Heart right ventricle (tissue), 16 donors: Measurements from ENCODE around the gene TGFBR2. TPM values are rescaled to one million over a fixed set of nuclear protein-coding genes. Genes with fewer than 3 reads are reported as not detected.

Experiments
- ATAC-seq, 8 donors: fragments of 200-7000 bp; cut with Tn5 transposase; one replicate each; pipeline ENCODE4 v1.9.1; 2020; ENCODE audit warnings: mild to moderate bottlenecking in 8 of 8, moderate library complexity in 8 of 8, moderate number of reproducible peaks in 1 of 8
- DNase-seq, 2 donors: peaks; one replicate each; pipeline ENCODE4 v3.0.0-alpha.2; 2020
- H3K27ac ChIP-seq, 10 donors: fragments of 200-600 bp; sonication (generic) in 2 of 10; one replicate each; pipeline versions ENCODE4 v1.5.0 to v1.8.0; 2020 to 2022; ENCODE audit warnings: mild to moderate bottlenecking in 3 of 10
- H3K27me3 ChIP-seq, 7 donors: fragments of 200-600 bp; one replicate each; pipeline ENCODE4 v1.8.0; 2021 to 2022; ENCODE audit warnings: mild to moderate bottlenecking in 2 of 7
- H3K36me3 ChIP-seq, 9 donors: fragments of 200-600 bp; sonication (generic) in 1 of 9; one replicate each; pipeline versions ENCODE4 v1.5.0 to v1.8.0; 2020 to 2022; ENCODE audit warnings: mild to moderate bottlenecking in 2 of 9
- H3K4me1 ChIP-seq, 9 donors: fragments of 200-600 bp; sonication (generic) in 1 of 9; one replicate each; pipeline versions ENCODE4 v1.5.0 to v1.8.0; 2020 to 2022; ENCODE audit warnings: mild to moderate bottlenecking in 4 of 9
- H3K4me3 ChIP-seq, 10 donors: fragments of 200-600 bp; sonication (generic) in 2 of 10; one replicate each; pipeline versions ENCODE4 v1.5.0 to v1.8.0; 2020 to 2022; ENCODE audit warnings: mild to moderate bottlenecking in 7 of 10, moderate library complexity in 2 of 10
- H3K9me3 ChIP-seq, 11 donors: fragments of 200-600 bp in 10 of 11; sonication (generic) in 2 of 11; one replicate each; pipeline versions ENCODE4 v1.5.0 to v1.8.0; 2013 to 2022; ENCODE audit warnings: mild to moderate bottlenecking in 2 of 11, control low read depth in 1 of 11, moderate library complexity in 1 of 11
- WGBS, 2 donors: extraction: QIAGEN DNeasy Blood & Tissue Kit; methylation state at CpG; one replicate each; pipeline ENCODE4 v1.1.7; 2013; ENCODE audit warnings: inconsistent platforms in 1 of 2; 5-methylcytosine and 5-hydroxymethylcytosine counted together
- intact Hi-C, 10 donors: fragments of 100-400 bp; cut with DNase I; formaldehyde crosslinking; loops; one replicate each; pipeline versions ENCODE4 v1.11.1 to v1.14.2; 2022
- polyA plus RNA-seq, 2 donors: library from polyadenylated mRNA; stranded (reverse); fragments of 200-250 nt; gene quantifications; one replicate each; pipeline ENCODE4 v1.2.3, GENCODE V29; 2013
- total RNA-seq, 10 donors: library from RNA; stranded (reverse); fragmentation: NEBNext Ultra II Directional in 3 of 10; extraction: Animal tissue kit (Norgen Biotek cat#: 25700) in 3 of 10; gene quantifications; one replicate each; pipeline versions ENCODE4 v1.2.1 to v1.2.4, GENCODE V29; 2021 to 2023
- TF ChIP-seq, protein P1 (sequence below), 9 donors: fragments of 200-600 bp; sonication (generic) in 2 of 9; IDR thresholded peaks; one replicate each; pipeline versions ENCODE4 v1.5.0 to v1.8.0; 2021 to 2022; ENCODE audit warnings: antibody characterized with exemption in 9 of 9, mild to moderate bottlenecking in 5 of 9, moderate library complexity in 1 of 9
- donor health status: Arrhythmogenic right ventricular cardiomyopathy.
- donor health status: ischemic (EF 13 %, LVEDD 7.1; RV severe dilation, severe dysfunction).
- donor health status: healthy with polysubstance abuse.
- donor health status: DM: no; HTN: yes; CAD: no.
- donor health status: DM: no; HTN: no; CAD: no.
- donor health status: ischemic (EF 25% LVEDD 6.9; RV normal size, moderate dysfunction).
- donor health status: ischemic (EF 25% LVEDD 5.7; RV mildly dilated, moderate dysfunction).
- donor health status: healthy.
- donor health status: DM: yes; HTN: yes; CAD: no.
- donor health status: Ischemic cardiomyopathy.
- donor health status: ischemic (EF 35%, LVEDD 5.7; RV mildly dilated, moderate dysfunction).
- donor health status: nonischemic (EF 11% LVEDD 7.7; RV severe dilation, severe dysfunction).
- donor health status: DM: yes; HTN: yes; CAD: no.
- donor health status: PGD.
- donor health status: ischemic (EF 29% LVEDD 5.4; RV normal size, mild dysfunction).
- donor health status: nonischemic (EF 23%, LVEDD 6.1; RV moderate dilation, normal function).

The TGFBR2 gene
- total and polyA plus RNA-seq, 12 donors: 14.6 to 197 (median 82.8) TPM

DNA sequence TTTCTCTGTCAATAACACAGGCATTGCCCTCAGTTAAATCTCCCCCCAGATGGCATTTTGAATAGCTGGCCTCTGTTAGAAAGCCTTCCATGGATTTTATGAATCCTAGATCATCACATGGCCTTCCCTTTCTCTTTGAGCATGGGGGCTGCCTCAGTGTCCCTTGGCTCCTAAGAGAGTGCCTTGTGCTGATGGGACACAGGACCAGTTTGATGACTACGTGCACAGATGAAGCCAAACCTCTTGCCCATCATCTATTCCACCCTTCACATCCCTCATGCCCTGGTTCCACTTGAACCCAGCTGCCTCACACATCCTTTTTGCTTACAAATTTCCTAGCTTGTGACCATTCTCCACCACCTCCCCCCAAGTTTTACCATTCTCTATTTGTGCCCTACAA is 12.9 kb downstream of the TGFBR2 start:
- peaks cover 10 to 100% (median 96%) of the 10 kb centered on the region in 9 donors for H3K4me1 ChIP-seq
- ATAC-seq (no peak), DNase-seq (no peak)
- peaks cover 0 to 54% (median 9%) of the 10 kb centered on the region in 9 donors for H3K36me3 ChIP-seq
- no peaks in the 10 kb centered on the region for H3K9me3 ChIP-seq
- 86 to 93% methylated on average over 1 of the region's 1 CpG for WGBS, 2 donors
- TF ChIP-seq, protein P1, sequence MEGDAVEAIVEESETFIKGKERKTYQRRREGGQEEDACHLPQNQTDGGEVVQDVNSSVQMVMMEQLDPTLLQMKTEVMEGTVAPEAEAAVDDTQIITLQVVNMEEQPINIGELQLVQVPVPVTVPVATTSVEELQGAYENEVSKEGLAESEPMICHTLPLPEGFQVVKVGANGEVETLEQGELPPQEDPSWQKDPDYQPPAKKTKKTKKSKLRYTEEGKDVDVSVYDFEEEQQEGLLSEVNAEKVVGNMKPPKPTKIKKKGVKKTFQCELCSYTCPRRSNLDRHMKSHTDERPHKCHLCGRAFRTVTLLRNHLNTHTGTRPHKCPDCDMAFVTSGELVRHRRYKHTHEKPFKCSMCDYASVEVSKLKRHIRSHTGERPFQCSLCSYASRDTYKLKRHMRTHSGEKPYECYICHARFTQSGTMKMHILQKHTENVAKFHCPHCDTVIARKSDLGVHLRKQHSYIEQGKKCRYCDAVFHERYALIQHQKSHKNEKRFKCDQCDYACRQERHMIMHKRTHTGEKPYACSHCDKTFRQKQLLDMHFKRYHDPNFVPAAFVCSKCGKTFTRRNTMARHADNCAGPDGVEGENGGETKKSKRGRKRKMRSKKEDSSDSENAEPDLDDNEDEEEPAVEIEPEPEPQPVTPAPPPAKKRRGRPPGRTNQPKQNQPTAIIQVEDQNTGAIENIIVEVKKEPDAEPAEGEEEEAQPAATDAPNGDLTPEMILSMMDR (IDR thresholded peaks at IDR 0.05): no peak
- no peak overlapping the region for H3K4me3 ChIP-seq
- H3K27me3 ChIP-seq: no peaks in the 10 kb centered on the region
- H3K27ac ChIP-seq: peak overlapping the region in 1 of 10 donors; percentile 57
- intact Hi-C loops: loop anchor here in 2 of 10 donors (10.0 kb wide), 2 partner anchors 65 to 95 kb away; no protein-coding TSS in a partner anchor

DNA sequence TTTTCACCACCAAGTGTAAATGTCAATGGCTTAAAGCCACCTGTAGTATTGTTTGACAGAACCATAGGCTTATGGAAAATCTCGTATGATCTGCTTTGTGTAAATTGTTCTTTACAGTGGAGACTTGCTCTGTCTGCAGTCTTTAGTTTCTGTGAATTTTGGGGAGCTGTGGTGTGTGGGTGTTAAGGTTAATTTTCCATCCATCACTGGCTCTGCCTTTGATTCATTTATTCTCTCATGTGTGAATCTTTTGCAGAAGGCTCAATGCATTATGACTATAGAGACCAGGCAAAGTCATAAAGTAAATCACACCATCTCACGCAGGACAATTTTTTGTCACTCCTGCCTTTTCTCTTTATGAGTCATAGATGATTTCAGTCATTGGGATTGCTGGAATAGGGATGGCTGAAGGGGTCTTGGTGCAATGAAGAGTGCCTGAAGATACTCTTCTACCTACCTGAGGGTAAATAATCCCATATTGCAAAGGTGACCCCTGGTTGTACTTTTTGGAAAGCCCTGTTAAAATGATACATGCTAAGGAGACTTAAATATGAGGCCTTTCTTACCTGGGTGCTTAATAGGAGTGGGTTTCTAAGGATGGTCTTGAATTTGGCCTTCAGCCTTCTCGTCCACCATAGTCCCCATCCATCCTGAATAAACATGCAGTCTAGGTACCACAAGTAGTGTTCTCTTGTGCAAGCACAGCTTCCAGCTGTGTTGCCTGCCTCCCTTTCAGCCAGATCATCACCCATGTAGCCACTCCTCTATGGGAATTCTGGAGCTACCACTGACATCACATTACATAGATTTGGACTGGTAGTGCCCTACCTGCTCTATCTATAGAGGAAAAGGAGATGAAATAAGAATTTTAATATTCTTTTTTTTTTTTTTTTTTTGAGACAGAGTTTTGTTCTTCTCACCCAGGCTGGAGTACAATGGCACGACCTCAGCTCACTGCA is 14.3 kb downstream of the TGFBR2 start:
- peaks cover 9 to 100% (median 96%) of the 10 kb centered on the region in 9 donors for H3K4me1 ChIP-seq
- H3K27ac ChIP-seq: peak overlapping the region in 5 of 10 donors; percentile 24 to 65 (median 47)
- TF ChIP-seq, protein P1 (IDR thresholded peaks at IDR 0.05): no peak
- 87 to 93% methylated on average over 4 of the region's 4 CpGs for WGBS, 2 donors
- peaks cover 0 to 66% (median 10%) of the 10 kb centered on the region in 9 donors for H3K36me3 ChIP-seq
- no peak for DNase-seq
- H3K4me3 ChIP-seq: no peak overlapping the region
- H3K27me3 ChIP-seq: no peaks in the 10 kb centered on the region
- H3K9me3 ChIP-seq: no peaks in the 10 kb centered on the region
- intact Hi-C loops: loop anchor here in 1 of 10 donors (10.0 kb wide), 1 partner anchor 54 kb away; no protein-coding TSS in a partner anchor
- ATAC-seq: peak in 2 of 8 donors; percentile 33 to 46

DNA sequence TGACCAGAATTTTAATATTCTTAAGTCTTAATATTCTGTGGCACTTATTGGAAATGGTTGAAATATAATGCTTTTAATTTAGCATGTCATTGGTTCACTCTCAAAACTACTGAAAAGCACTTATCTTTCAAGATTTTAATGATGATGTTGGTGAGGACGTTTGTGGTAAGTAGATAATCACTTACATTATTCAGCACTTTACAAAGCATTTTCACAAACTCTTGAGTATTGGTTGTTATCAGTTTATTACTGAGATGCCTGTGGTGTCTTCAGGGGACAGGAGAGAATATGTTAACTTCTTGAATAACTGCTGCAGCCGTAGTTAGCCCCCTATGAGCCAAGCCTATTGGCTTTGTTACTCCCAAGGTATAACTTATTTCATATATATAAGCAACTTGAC is 15.2 kb downstream of the TGFBR2 start:
- DNase-seq (no peak), ATAC-seq (no peak)
- TF ChIP-seq, protein P1 (IDR thresholded peaks at IDR 0.05): no peak
- 42 to 55% methylated on average over 2 of the region's 2 CpGs for WGBS, 2 donors
- Histone ChIP-seq H3K27me3 (no peaks in the 10 kb centered on the region), H3K36me3 (peaks cover 0 to 67% (median 12%) of the 10 kb centered on the region in 9 donors), H3K9me3 (no peaks in the 10 kb centered on the region), H3K4me3 (no peak overlapping the region), H3K4me1 (peaks cover 6 to 100% (median 96%) of the 10 kb centered on the region in 9 donors), H3K27ac (peak overlapping the region in 7 of 10 donors; percentile 24 to 65 (median 34))
- intact Hi-C loops: loop anchor here in 1 of 10 donors (10.0 kb wide), 1 partner anchor 53 kb away; no protein-coding TSS in a partner anchor

DNA sequence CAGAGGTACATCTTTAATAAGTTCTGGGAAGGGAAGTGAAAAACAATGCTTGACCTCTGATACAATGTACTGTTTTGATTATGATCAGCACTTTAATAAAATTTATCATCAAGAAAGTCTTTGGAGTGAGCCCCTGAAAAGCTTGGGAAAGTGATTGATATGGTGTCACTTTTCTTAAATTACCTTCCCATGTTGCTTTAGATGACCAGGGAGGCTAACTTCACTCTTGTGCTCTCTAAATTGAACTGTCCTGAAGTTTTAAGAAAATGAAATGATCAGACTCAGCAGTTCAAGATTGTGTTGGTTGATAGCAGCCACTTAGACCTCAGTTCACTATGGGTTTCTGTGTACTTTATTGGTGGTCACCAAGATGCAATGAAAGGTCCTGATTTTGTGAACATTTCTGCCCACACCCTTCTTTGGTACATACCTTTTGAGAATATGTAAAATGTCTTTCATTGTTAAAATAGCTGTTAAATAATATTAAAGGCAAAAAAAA is 15.7 kb downstream of the TGFBR2 start:
- Histone ChIP-seq H3K9me3 (no peaks in the 10 kb centered on the region), H3K27me3 (no peaks in the 10 kb centered on the region), H3K27ac (peak overlapping the region in 8 of 10 donors; percentile 16 to 65 (median 26)), H3K36me3 (peaks cover 0 to 71% (median 12%) of the 10 kb centered on the region in 9 donors), H3K4me1 (peaks cover 8 to 100% (median 96%) of the 10 kb centered on the region in 9 donors), H3K4me3 (no peak overlapping the region)
- no peak for DNase-seq
- TF ChIP-seq, protein P1 (IDR thresholded peaks at IDR 0.05): no peak
- no peak for ATAC-seq
- intact Hi-C loops: loop anchor here in 2 of 10 donors (2.0 to 10.0 kb wide), 2 partner anchors 13 to 53 kb away; no protein-coding TSS in a partner anchor
